HG03469 (cell line): ENCODE data around the gene KCNH6.

Source experiments
- ATAC-seq: cut with Tn5 transposase; IDR thresholded peaks from one replicate; pipeline ENCODE4 v1.9.1; 2021; ENCODE audit warnings: mild to moderate bottlenecking, moderate library complexity, moderate number of reproducible peaks; ENCODE audit not compliant: unreplicated experiment

KCNH6 gene

DNA sequence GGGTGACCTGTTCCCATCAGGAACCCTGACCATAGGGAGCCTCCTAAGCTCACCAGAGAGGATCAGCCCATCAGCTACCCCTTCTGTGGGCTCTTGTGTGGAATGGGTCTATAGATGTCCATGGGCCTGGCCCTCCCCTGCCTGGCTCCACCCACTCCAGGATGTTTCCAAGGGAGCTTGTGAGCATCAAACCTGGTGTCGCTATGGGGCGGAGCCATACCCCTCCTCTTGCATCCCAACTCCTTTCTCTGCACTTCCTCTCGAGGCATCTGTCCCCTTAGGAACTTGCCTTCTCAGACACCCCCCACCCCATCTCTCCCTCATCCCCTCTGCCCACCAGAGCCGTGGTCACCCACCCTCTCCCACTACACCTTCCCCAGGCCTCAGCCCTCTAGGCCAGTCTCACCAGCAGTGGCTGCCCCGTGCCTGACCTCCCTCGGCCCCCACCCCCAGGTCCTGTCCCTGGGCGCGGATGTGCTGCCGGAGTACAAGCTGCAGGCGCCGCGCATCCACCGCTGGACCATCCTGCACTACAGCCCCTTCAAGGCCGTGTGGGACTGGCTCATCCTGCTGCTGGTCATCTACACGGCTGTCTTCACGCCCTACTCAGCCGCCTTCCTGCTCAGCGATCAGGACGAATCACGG, 10.4 kb downstream of the KCNH6 start:
- no peak for ATAC-seq

- no peak for ATAC-seq
These were observed 11.0 kb downstream of the KCNH6 start for GRCh38 chr17:63534078-63534570.

- no peak for ATAC-seq
These were observed 11.8 kb downstream of the KCNH6 start for GRCh38 chr17:63534816-63535455.

- ATAC-seq: no peak
These were observed 12.5 kb downstream of the KCNH6 start for GRCh38 chr17:63535640-63536039.

DNA sequence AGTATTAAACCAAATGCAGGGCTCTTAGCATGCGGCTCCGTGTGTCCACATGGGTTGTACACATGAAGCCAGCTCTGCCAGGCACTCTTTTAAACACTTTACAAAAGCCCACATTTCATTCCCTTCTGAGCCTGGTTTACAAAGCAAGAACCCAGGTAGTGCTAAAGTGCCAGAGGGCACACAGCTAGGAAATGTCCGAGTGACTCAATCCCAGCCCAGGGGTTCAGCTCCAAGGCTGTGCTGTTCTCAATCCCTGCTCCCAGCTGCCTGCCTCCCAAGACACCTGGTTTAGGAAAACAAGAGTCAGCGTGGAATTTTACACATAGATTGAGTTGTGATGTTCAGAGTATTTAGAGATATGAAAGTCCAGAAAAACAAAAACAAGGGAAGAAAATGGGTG, 13.8 kb downstream of the KCNH6 start:
- no peak for ATAC-seq

- no peak for ATAC-seq
These were observed 15.0 kb downstream of the KCNH6 start for GRCh38 chr17:63537991-63538692.

- no peak for ATAC-seq
These were observed 15.8 kb downstream of the KCNH6 start for GRCh38 chr17:63538693-63539595.

- ATAC-seq: no peak
These were observed 17.4 kb downstream of the KCNH6 start for GRCh38 chr17:63540590-63540989.

GRCh38 chr17:63542218-63542545, 19.0 kb downstream of the KCNH6 start:
- no peak for ATAC-seq

- no peak for ATAC-seq
These were observed 20.0 kb downstream of the KCNH6 start for GRCh38 chr17:63542942-63543821.

- ATAC-seq: no peak
These were observed 20.8 kb downstream of the KCNH6 start for GRCh38 chr17:63543822-63544420.

DNA sequence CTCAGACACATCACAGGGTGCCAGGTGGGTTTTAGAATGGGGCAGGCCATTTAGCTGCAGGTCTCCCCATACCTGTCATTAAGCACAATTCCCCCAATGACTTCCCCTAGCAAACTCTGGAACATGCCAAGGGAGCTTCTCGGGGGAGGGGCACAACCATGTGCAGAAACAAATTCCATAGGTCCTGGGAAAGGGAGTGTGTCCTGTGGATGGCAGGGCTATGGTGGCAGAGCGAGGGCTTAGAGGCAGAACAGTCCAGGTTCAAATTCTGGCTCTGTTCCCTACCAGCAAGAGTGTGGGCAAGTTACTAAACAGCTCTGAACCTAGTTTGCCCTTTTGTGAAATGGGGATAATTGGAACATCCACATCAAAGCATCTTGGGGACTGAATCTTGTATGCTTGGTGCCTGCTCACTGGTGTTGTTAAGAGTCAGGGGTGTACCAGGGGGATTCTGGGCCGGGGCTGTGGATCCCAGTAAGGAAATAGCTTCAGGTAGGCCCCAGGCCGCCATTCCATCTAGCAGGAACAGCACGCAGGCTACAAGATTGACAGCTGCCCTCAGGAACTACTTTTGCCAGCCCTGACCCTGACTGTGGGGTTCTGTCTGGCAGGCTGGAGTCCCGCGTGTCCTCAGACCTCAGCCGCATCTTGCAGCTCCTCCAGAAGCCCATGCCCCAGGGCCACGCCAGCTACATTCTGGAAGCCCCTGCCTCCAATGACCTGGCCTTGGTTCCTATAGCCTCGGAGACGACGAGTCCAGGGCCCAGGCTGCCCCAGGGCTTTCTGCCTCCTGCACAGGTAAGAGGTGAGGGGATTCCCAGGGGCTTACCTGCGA, 21.5 kb downstream of the KCNH6 start:
- no peak for ATAC-seq

GRCh38 chr17:63546308-63547082, 23.3 kb downstream of the KCNH6 start:
- no peak for ATAC-seq

DNA sequence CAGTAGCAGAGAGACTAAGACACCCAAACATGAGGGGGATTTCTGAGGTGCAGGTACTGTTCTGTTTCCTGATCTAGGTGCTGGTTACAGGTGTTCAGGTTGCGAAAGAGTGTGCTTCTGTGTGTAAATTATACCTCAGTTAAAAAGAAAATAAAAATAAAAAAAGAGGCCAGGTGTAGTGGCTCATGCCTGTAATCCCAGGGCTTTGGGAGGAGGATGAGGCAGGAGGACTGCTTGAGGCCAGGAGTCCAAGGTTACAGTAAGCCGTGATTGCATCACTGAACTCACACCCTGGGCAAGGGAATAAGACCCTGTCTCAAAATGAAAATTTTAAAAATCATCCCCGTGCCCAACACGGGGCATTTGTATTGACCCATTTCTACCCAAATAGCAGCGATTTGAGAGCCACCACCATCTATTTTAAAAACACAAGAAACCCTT, 23.9 kb downstream of the KCNH6 start:
- ATAC-seq: no peak

DNA sequence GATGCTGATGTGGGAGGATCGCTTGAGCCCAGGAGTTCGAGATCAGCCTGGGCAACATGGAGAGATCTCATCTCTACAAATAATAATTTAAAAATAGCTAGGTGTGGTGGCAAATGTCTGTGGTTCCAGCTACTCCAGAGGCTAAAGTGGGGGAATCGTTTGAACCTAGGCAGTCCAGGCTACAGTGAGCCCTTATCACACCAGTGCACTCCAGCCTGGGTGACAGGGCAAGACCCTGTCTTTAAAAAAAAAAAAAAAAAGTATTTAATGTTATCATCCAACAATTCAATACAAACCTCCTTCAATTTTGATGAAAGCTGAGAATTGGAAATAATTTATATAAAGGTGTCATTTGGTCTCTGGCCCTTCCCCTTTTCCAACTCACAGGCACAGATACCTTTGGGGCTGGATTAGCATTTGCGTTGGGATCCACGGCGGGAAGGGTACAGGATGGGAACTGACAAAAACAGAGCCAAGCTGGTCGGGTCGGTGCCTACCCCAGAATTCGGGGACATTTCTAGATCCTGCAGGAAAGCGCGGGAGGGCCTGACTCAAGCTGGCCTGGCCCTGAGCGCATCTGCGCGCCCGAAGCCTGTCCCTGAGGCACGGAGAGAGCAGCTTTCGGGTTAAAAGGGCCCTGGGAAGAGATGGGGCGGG, 26.3 kb downstream of the KCNH6 start:
- ATAC-seq: no peak

DNA sequence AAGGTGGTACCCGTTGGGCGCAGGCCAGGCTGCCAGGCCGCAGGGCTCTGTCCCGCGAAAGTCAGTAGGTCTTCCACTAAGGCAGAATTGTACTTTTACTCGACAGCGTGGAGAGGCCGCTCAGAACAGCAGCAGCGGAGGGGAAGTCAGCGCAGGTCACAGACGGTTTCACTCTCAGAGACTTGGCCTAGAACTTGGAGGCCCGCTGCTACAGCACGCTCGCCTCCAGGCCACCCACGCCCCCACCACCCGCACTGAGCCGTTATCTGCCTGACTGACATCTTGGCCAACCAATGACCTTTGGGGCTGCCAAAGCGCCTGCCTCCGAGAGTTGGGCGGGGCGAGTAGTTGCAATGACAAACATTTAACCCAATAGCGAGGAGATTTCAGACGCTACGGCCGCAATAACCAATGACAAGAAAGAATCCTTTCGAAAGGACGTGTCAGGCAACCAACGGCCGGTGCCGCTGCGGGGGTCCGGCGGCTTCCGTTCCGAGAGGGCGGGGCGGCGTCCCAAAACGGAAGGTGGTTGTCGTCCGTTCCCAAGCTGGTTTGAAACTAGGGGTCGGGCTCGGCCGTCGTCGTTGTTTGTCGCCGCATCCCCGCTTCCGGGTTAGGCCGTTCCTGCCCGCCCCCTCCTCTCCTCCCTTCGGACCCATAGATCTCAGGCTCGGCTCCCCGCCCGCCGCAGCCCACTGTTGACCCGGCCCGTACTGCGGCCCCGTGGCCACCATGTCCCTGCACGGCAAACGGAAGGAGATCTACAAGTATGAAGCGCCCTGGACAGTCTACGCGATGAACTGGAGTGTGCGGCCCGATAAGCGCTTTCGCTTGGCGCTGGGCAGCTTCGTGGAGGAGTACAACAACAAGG, 27.0 kb downstream of the KCNH6 start, which contains the start of gene DCAF7:
DCAF7 (plus strand) TSS at position 532 of the 871 bp plus-strand sequence; CDS start at position 733, 201 bp downstream.
- peak; percentile 81 for ATAC-seq
